OCI-LY1 (cell line): ENCODE measurements around the gene CASQ1.

Experiments
- H2AFZ ChIP-seq: fragments of 200-600 bp; sonication (generic), shearing (Covaris generic); 2 replicates; pipeline ENCODE4 v1.6.0; 2014; ENCODE audit warnings: antibody characterized with exemption, mild to moderate bottlenecking, low read length
- H3F3A ChIP-seq: fragments of 200-600 bp; sonication (generic), shearing (Covaris generic); 2 replicates; pipeline ENCODE4 v1.6.0; 2014; ENCODE audit warnings: mild to moderate bottlenecking, antibody characterized with exemption, low read length, moderate library complexity; ENCODE audit not compliant: insufficient read depth
- H3K27ac ChIP-seq: fragments of 200-600 bp; sonication (generic); 2 replicates; pipeline ENCODE4 v1.5.1; 2014; ENCODE audit warnings: low read length, mixed run types, mild to moderate bottlenecking, low read depth; ENCODE audit not compliant: poor library complexity, severe bottlenecking
- H3K27me3 ChIP-seq: fragments of 200-600 bp; sonication (generic); 2 replicates; pipeline ENCODE4 v1.6.0; 2014; ENCODE audit warnings: antibody characterized with exemption, mild to moderate bottlenecking, low read length, moderate library complexity; ENCODE audit not compliant: insufficient read depth
- H3K36me3 ChIP-seq: fragments of 200-600 bp; sonication (generic); 2 replicates; pipeline ENCODE4 v1.6.1; 2014; ENCODE audit warnings: mild to moderate bottlenecking, antibody characterized with exemption, low read length, moderate library complexity, mixed read lengths; ENCODE audit not compliant: insufficient read depth
- H3K4me1 ChIP-seq: fragments of 200-600 bp; sonication (generic); 2 replicates; pipeline ENCODE4 v1.5.1; 2014; ENCODE audit warnings: mild to moderate bottlenecking, low read length, moderate library complexity; ENCODE audit not compliant: insufficient read depth, severe bottlenecking
- H3K4me2 ChIP-seq: fragments of 200-600 bp; sonication (generic), shearing (Covaris generic); 2 replicates; pipeline ENCODE4 v1.6.1; 2014; ENCODE audit warnings: low read length
- H3K4me3 ChIP-seq: fragments of 200-600 bp; sonication (generic); 2 replicates; pipeline ENCODE4 v1.5.1; 2014; ENCODE audit warnings: low read length, low read depth, mild to moderate bottlenecking, mixed read lengths; ENCODE audit not compliant: poor library complexity, severe bottlenecking
- H3K79me2 ChIP-seq: fragments of 200-600 bp; shearing (Covaris generic); 2 replicates; pipeline ENCODE4 v1.6.1; 2016; ENCODE audit warnings: mixed run types, low read length, mixed read lengths; ENCODE audit not compliant: insufficient read depth
- H3K9ac ChIP-seq: fragments of 200-600 bp; sonication (generic), shearing (Covaris generic); 2 replicates; pipeline ENCODE4 v1.6.1; 2014; ENCODE audit warnings: mild to moderate bottlenecking, low read length, mixed read lengths
- H3K9me2 ChIP-seq: fragments of 200-600 bp; sonication (generic), shearing (Covaris generic); 2 replicates; pipeline ENCODE4 v1.6.1; 2014; ENCODE audit warnings: low read depth, mild to moderate bottlenecking, low read length, mixed read lengths
- H3K9me3 ChIP-seq: fragments of 200-600 bp; shearing (Covaris generic); 2 replicates; pipeline ENCODE4 v1.6.1; 2014; ENCODE audit warnings: low read length, mixed read lengths
- H4K20me1 ChIP-seq: fragments of 200-600 bp; sonication (generic), shearing (Covaris generic); 2 replicates; pipeline ENCODE4 v1.6.0; 2016; ENCODE audit warnings: mild to moderate bottlenecking, low read length; ENCODE audit not compliant: insufficient read depth
- EZH2 ChIP-seq: fragments of 200-600 bp; sonication (generic), shearing (Covaris generic); IDR thresholded peaks from 2 replicates; pipeline ENCODE4 v1.8.0; 2017; ENCODE audit warnings: borderline replicate concordance, mixed run types, mild to moderate bottlenecking, antibody characterized with exemption, low read length, moderate library complexity, mixed read lengths
- TF ChIP-seq, protein P1 (sequence below): fragments of 200-600 bp; sonication (generic), shearing (Covaris generic); IDR thresholded peaks from 2 replicates; pipeline ENCODE4 v1.5.1; 2017; ENCODE audit warnings: mild to moderate bottlenecking, antibody characterized with exemption, low read length, moderate library complexity, mixed read lengths

Gene CASQ1

DNA sequence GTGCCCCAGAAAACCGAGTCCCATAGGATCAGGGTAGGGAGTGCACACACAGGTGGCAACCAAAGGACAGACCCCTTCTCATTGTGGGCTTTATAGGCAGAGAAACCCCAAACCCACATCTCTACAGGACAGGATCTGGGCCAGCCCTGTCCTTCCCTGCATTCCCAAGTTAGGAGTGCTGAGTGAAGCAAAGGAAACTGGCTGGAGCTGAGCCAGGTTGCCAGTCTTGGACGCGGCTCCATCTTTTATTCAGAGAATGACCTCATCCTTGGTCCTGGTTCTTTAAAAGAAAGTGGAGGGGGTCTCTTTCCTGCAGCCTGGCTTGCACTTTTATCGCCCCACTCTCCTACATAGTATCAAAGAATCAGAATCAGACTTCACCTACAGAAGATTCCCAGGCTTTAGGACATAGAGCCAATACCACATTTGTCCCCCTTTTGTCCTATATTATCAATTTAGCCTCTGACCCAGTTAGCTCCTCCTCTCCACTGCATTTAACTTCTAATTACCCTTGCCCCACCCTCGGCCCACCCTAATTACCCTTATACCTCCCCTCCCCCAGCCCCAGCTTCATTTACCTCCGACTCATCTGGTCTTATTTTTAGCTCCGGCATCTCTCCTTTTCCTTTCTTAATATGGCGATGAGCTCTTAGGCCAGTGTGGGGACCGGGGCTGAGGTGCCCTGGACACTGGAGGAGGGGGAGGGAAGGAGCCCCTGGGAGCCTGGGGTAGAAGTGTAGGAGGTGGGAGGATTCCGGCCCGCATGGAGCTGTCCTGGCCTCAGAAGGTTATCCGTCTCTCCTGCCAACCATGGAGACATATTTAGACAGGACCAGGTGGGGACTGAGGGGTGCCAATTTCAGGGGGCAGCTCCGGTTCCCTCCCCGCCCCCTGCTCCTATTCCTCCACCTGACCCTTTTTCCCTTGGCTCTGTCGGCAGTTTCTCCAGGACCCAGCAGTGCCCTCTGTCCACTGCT is at the start of gene CASQ1:
TSS of gene CASQ1 (plus strand) at position 927 of the 977 bp plus-strand sequence. CDS start 177 bp downstream, outside the sequence.
- Histone ChIP-seq H3K4me2 (no peak within 1 kb of the TSS), H3K9ac (no peak within 1 kb of the TSS), H3K4me1 (peaks cover 6% of the 10 kb centered on the region), H3K9me3 (no peaks in the 10 kb centered on the region), H3K27ac (no peak within 1 kb of the TSS), H3K9me2 (no peaks in the 10 kb centered on the region), H3K27me3 (no peaks in the 10 kb centered on the region), H3K36me3 (no peaks in the 10 kb centered on the region), H4K20me1 (no peaks in the 10 kb centered on the region), H2AFZ (no peak within 1 kb of the TSS), H3F3A (no peaks in the 10 kb centered on the region), H3K4me3 (no peak within 1 kb of the TSS), H3K79me2 (no peaks in the 10 kb centered on the region)
- TF ChIP-seq, protein P1, sequence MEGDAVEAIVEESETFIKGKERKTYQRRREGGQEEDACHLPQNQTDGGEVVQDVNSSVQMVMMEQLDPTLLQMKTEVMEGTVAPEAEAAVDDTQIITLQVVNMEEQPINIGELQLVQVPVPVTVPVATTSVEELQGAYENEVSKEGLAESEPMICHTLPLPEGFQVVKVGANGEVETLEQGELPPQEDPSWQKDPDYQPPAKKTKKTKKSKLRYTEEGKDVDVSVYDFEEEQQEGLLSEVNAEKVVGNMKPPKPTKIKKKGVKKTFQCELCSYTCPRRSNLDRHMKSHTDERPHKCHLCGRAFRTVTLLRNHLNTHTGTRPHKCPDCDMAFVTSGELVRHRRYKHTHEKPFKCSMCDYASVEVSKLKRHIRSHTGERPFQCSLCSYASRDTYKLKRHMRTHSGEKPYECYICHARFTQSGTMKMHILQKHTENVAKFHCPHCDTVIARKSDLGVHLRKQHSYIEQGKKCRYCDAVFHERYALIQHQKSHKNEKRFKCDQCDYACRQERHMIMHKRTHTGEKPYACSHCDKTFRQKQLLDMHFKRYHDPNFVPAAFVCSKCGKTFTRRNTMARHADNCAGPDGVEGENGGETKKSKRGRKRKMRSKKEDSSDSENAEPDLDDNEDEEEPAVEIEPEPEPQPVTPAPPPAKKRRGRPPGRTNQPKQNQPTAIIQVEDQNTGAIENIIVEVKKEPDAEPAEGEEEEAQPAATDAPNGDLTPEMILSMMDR = no peak
- no peak for TF ChIP-seq EZH2

DNA sequence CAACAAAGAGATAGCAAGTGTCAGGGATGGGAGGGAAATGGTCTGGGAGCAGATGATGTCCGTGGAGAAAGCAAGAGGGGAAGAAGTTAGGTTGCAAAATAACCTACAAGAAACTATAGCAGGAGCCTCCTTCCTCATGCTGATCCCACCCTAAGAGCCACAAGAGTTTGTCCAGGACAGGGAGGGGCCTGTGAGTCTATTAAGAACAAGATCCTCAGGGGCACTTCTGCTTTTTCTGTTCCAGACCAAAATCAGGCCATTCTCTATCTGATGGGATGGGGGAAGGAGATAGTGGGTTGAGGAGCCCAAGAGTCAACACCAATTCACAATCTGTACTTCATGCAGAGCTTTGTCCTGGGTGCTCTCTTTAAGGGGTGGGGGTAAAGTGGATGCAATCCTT is 46.7 kb upstream of the CASQ1 start:
- H3K4me3 ChIP-seq = no peak overlapping the region
- no peaks in the 10 kb centered on the region for H3K9me2 ChIP-seq
- no peaks in the 10 kb centered on the region for H3K36me3 ChIP-seq
- no peaks in the 10 kb centered on the region for H3F3A ChIP-seq
- H3K79me2 ChIP-seq = no peaks in the 10 kb centered on the region
- no peak overlapping the region for H2AFZ ChIP-seq
- no peak overlapping the region for H3K9ac ChIP-seq
- H3K4me1 ChIP-seq = no peaks in the 10 kb centered on the region
- H3K4me2 ChIP-seq = no peak overlapping the region
- H4K20me1 ChIP-seq = no peaks in the 10 kb centered on the region
- no peaks in the 10 kb centered on the region for H3K9me3 ChIP-seq
- no peaks in the 10 kb centered on the region for H3K27me3 ChIP-seq
- TF ChIP-seq EZH2 = no peak
- TF ChIP-seq, protein P1 = no peak
- no peak overlapping the region for H3K27ac ChIP-seq

DNA sequence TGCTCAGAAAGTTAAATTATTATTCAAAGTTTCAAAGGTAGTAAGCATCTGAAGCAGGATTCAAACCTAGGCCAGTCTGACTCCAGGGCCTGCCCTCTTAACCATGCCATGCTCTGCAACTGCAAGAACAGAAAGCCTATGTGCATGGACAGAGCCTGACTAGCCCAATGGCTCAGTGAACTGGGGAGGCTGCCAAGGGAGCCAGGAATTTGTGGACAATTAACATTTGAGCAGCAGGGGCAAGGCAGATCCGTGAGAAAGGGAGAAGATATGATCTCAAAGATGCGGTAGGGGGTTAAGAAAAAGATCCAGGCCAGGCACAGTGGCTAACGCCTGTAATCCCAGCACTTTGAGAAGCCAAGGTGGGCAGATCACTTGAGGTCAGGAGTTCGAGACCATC is 45.5 kb upstream of the CASQ1 start:
- Histone ChIP-seq H3K9me2 (no peaks in the 10 kb centered on the region), H3K4me3 (no peak overlapping the region), H2AFZ (no peak overlapping the region), H3K79me2 (no peaks in the 10 kb centered on the region), H3K9ac (no peak overlapping the region), H3F3A (no peaks in the 10 kb centered on the region), H3K27ac (no peak overlapping the region), H3K27me3 (no peaks in the 10 kb centered on the region), H3K36me3 (no peaks in the 10 kb centered on the region), H3K9me3 (no peaks in the 10 kb centered on the region), H4K20me1 (no peaks in the 10 kb centered on the region), H3K4me1 (no peaks in the 10 kb centered on the region), H3K4me2 (no peak overlapping the region)
- TF ChIP-seq, protein P1 = no peak
